Measurements from ENCODE around the gene DLGAP1.

GRCh38 chr18:3492721-3493120 is 962.4 kb downstream of the DLGAP1 start:
- TF ChIP-seq CTCF (IDR thresholded peaks at IDR 0.05 in 4 of 5, conservative IDR thresholded peaks at IDR 0.05 in 1 of 5): no peak
- TF ChIP-seq POLR2A (IDR thresholded peaks at IDR 0.05): no peak
